Measurements from ENCODE around the gene CCER1. TPM values are rescaled to one million over a fixed set of nuclear protein-coding genes. Genes with fewer than 3 reads are reported as not detected.

CCER1 gene
- polyA plus RNA-seq, 6 donors from 2014 or later = not detected

- Mint-ChIP-seq H3K27ac (no peak overlapping the region), H3K4me3 (no peak overlapping the region), H3K9me3 (no peaks in the 10 kb centered on the region), H3K27me3 (peaks cover 0 to 6% (median 5%) of the 10 kb centered on the region in 3 donors), H3K36me3 (no peaks in the 10 kb centered on the region), H3K4me1 (no peaks in the 10 kb centered on the region)
- ATAC-seq (ENCODE audit: low read depth in 2 of 2) (no peak), DNase-seq (no peak)
Measured at GRCh38 chr12:90902596-90902995, 52.4 kb downstream of the CCER1 start.

Other genes with a start within 250 kb of the CCER1 start
- gene EPYC, start 49.8 kb upstream of the CCER1 start, polyA plus RNA-seq (ENCODE audit: low read depth in 6 of 6) = not detected
- gene KERA, start 102.8 kb upstream of the CCER1 start, polyA plus RNA-seq (ENCODE audit: low read depth in 6 of 6) = not detected
- gene LUM, start 156.3 kb upstream of the CCER1 start, polyA plus RNA-seq (ENCODE audit: low read depth in 6 of 6) = not detected
- not detected for gene DCN, start 227.6 kb upstream of the CCER1 start, polyA plus RNA-seq (ENCODE audit: low read depth in 6 of 6)

All from naive B cell (primary cell).